Suprapubic skin (tissue), 4 donors: Measurements from ENCODE around the gene SHISA8. TPM values are rescaled to one million over a fixed set of nuclear protein-coding genes. Genes with fewer than 3 reads are reported as not detected.
A peak's percentile ranks its signal among the peaks of the same experiment; 100 is the strongest.

Experiments used
- DNase-seq, 2 donors: peaks; one replicate each; pipeline ENCODE4 v3.0.0-alpha.2; 2019; ENCODE audit warnings: low spot score in 2 of 2
- H3K27ac ChIP-seq: fragments of 200-600 bp; sonication (generic); one replicate; pipeline ENCODE4 v1.5.1; 2019
- H3K27me3 ChIP-seq: fragments of 200-600 bp; sonication (generic); one replicate; pipeline ENCODE4 v1.5.1; 2019
- H3K36me3 ChIP-seq: fragments of 200-600 bp; sonication (generic); one replicate; pipeline ENCODE4 v1.5.1; 2019
- H3K4me1 ChIP-seq: fragments of 200-600 bp; sonication (generic); one replicate; pipeline ENCODE4 v1.5.1; 2019
- H3K4me3 ChIP-seq: fragments of 200-600 bp; sonication (generic); one replicate; pipeline ENCODE4 v1.5.1; 2019; ENCODE audit warnings: mild to moderate bottlenecking
- H3K9me3 ChIP-seq: fragments of 200-600 bp; sonication (generic); one replicate; pipeline ENCODE4 v1.5.1; 2019
- EP300 ChIP-seq: sonication (generic); formaldehyde crosslinking; IDR thresholded peaks from one replicate; pipeline ENCODE4 v1.6.1; 2017; ENCODE audit warnings: antibody characterized with exemption
- POLR2A ChIP-seq, 2 donors: fragments of 450-650 bp; IDR thresholded peaks; one replicate each; pipeline ENCODE4 v1.6.1; 2017; ENCODE audit warnings: antibody characterized with exemption in 2 of 2, mild to moderate bottlenecking in 2 of 2, moderate library complexity in 2 of 2
- POLR2AphosphoS5 ChIP-seq, 3 donors: sonication (generic); formaldehyde crosslinking; IDR thresholded peaks; one replicate each; pipeline ENCODE4 v1.6.1; 2017; ENCODE audit warnings: antibody characterized with exemption in 3 of 3
- WGBS: methylation state at CpG from one replicate; pipeline ENCODE4 v1.1.5; 2018; 5-methylcytosine and 5-hydroxymethylcytosine counted together
- total RNA-seq, 4 donors: library from RNA; depleted of rRNA; stranded (reverse); fragments of >200 nt; gene quantifications; one replicate each; pipeline ENCODE4 v1.1.0, GENCODE V29; 2016
- TF ChIP-seq, protein P1 (sequence below), 2 donors: fragments of 200-600 bp in 1 of 2; fragments of 450-650 bp in 1 of 2; sonication (generic) in 1 of 2; IDR thresholded peaks; one replicate each; pipeline ENCODE4 v1.5.1; 2016 to 2019; ENCODE audit warnings: antibody characterized with exemption in 2 of 2, mild to moderate bottlenecking in 1 of 2, moderate library complexity in 1 of 2

Gene SHISA8
- total RNA-seq, 4 donors from 2014 or later: not detected

DNA sequence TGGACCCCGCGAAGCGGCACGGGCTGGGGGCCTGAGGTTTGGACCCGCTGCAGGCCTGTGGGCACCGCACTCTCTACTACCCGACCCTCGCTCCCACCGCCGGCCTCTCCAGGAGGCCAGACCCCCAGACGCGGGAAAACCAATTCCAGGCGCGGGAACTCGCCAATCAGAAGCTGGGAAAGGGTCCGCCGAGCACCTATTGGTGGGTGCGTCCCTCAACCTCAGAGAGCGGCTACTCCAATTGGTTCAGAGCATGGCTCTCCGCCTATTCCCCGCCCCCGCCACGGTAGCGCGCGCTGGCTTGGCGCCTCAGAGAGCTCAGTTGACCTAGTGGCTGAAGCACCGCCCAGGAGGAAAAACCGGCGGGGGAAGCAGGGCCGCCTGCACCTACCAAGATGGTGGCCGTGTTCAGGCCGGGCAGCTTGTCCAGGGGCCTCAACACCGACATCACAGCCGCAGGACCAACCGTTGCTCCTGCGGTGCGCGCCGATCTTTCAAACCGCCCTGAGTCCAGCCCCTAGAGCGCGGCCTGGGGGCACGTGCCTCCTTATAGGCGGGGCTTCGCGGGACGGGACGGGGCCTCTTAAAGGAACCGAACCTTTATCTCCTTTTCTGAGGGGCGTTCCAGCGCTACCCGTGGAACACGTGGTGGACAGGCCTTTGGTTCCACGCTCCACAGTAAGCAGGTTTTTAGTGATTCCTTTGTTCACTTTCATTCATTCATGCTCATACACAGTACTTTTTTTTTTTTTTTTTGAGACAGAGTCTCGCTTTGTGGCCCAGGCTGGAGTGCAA is 32.0 kb upstream of the SHISA8 start, which contains the start of gene CENPM:
Gene CENPM (minus strand): TSS at position 524 of the 795 bp plus-strand sequence. CDS start 76 bp downstream, at position 448.
- TF ChIP-seq EP300 (no peak), POLR2A (IDR thresholded peaks at IDR 0.05) (no peak), POLR2AphosphoS5 (IDR thresholded peaks at IDR 0.05) (peak in 2 of 3 donors; percentile 12 to 37)
- TF ChIP-seq, protein P1, sequence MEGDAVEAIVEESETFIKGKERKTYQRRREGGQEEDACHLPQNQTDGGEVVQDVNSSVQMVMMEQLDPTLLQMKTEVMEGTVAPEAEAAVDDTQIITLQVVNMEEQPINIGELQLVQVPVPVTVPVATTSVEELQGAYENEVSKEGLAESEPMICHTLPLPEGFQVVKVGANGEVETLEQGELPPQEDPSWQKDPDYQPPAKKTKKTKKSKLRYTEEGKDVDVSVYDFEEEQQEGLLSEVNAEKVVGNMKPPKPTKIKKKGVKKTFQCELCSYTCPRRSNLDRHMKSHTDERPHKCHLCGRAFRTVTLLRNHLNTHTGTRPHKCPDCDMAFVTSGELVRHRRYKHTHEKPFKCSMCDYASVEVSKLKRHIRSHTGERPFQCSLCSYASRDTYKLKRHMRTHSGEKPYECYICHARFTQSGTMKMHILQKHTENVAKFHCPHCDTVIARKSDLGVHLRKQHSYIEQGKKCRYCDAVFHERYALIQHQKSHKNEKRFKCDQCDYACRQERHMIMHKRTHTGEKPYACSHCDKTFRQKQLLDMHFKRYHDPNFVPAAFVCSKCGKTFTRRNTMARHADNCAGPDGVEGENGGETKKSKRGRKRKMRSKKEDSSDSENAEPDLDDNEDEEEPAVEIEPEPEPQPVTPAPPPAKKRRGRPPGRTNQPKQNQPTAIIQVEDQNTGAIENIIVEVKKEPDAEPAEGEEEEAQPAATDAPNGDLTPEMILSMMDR (IDR thresholded peaks at IDR 0.05): no peak
- Histone ChIP-seq H3K4me3 (peak within 1 kb of the TSS; percentile 76), H3K27ac (no peak within 1 kb of the TSS), H3K9me3 (no peaks in the 10 kb centered on the region), H3K4me1 (peaks cover 11% of the 10 kb centered on the region), H3K27me3 (peaks cover 7% of the 10 kb centered on the region), H3K36me3 (no peaks in the 10 kb centered on the region)
- peak; percentile 94 to 96 for DNase-seq
- 2% methylated on average over 31 of the region's 56 CpGs for WGBS

DNA sequence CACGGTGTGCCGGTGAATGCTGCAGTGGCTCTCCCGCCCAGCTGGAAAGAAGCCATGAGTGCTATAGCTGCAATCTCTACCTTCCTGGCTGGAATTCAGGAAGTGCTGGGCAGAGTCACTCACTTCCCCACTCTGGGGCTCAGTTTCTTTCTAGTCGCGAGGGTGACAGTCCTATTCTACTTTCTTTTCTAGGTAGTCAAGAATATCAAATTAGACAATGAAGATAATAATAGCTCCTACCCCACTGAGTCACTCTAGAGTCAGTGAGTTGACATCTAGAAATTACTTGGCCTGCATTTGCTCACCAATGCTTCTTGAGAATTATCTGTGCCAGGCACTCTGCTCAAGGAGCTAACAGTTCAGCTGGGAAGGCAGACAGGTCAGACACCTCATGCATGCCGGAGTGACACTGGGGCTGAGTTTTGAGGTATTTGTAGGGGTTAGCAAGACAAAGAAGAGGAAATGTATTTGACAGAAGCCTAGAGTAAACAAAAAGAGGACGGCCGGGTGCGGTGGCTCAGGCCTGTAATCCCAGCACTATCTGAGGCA is 28.9 kb upstream of the SHISA8 start:
- Histone ChIP-seq H3K4me1 (peaks cover 28% of the 10 kb centered on the region), H3K9me3 (no peaks in the 10 kb centered on the region), H3K27ac (no peak overlapping the region), H3K27me3 (no peaks in the 10 kb centered on the region), H3K4me3 (no peak overlapping the region), H3K36me3 (no peaks in the 10 kb centered on the region)
- WGBS: 69% methylated on average over 9 of the region's 9 CpGs
- DNase-seq: no peak
- TF ChIP-seq, protein P1 (IDR thresholded peaks at IDR 0.05): no peak
- TF ChIP-seq EP300 (no peak), POLR2AphosphoS5 (IDR thresholded peaks at IDR 0.05) (no peak), POLR2A (IDR thresholded peaks at IDR 0.05) (no peak)

DNA sequence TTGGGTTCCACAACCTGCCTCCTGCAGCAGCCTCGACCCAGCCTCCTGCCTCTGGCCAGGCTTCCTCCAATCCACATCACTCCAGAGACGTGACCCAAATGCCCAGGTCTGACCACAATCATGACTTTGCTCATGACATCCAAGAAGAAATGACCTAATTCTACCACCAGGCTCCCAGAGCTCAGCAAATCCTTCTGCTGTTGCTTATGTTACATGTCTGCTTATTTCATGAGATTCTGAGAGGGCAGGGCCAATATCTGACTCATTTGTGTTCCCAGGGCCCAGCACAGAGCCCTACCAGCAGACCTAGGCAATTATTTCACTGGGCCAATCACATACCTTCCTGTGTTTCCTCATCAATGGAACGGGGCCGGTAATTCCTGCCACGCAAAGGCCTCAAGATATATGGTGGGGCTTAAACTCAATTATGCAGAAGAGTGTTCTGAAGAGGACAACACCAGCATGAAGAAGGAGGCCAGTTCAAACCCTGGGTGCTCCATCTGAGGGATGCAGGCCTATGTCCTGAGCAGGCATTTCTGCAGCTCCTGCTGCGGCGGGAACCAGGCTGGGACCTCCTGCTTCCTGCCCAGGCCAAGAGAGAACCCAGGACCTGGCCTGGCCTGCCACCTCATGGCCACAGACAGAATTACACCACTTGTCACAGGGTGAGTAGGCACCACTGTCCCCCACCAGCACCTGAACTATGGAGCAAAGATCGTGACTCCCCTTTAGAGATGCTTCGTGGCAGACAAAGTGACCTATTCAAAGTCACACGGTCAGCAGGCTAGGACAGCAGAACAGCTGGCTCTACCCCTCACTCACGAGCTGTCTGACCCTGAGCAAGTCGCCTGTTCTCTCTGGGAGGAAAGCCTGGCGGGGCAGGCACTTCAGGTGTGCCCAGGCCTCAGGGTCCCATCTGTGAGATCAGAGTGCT is 26.2 kb upstream of the SHISA8 start:
- no peak for TF ChIP-seq EP300
- TF ChIP-seq, protein P1 (IDR thresholded peaks at IDR 0.05): peak; percentile 86 to 98
- 42% methylated on average over 13 of the region's 13 CpGs for WGBS
- H3K4me1 ChIP-seq: peaks cover 24% of the 10 kb centered on the region
- H3K27me3 ChIP-seq: no peaks in the 10 kb centered on the region
- H3K4me3 ChIP-seq: no peak overlapping the region
- DNase-seq: peak; percentile 90 to 94
- no peaks in the 10 kb centered on the region for H3K36me3 ChIP-seq
- no peaks in the 10 kb centered on the region for H3K9me3 ChIP-seq
- peak overlapping the region; percentile 86 for H3K27ac ChIP-seq

DNA sequence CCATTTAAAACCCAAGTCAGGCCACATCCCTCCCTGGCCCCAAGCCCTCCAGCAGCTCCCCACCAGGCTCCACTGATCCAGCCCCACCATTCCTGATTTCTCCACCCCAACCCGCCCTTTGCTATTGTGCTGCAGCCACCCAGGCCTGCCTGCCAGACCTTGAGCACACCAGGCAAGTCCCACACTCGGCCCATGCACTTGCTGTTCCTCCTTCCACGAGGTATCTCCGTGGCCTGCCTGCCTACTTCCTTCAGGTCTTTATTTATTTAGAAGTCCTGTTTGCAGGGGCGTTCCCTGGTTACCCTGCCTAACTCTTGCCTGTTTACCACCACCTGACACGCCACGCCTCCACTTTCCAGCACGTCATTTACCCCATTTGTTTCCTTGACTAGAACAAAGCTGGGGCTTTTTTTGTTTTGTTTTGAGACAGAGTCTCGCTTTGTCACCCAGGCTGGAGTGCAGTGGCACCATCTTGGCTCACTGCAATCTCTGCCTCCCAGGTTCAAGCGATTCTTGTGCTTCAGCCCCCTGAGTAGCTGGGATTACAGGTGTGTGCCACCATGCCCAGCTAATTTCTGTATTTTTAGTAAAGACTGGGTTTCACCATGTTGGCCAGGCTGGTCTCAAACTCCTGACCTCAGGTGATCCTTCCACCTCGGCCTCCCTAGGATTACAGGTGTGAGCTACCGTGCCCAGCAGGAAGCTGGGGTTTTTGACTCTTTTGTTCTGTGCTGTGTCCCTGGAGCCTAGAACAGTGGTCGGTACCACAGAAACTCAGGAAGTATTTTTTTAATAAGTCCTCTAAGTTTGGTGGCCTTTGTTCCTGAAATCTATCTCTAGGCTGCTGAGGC is 25.3 kb upstream of the SHISA8 start:
- TF ChIP-seq EP300: no peak
- TF ChIP-seq POLR2A (IDR thresholded peaks at IDR 0.05): no peak
- TF ChIP-seq POLR2AphosphoS5 (IDR thresholded peaks at IDR 0.05): no peak
- TF ChIP-seq, protein P1 (IDR thresholded peaks at IDR 0.05): no peak
- 79% methylated on average over 13 of the region's 13 CpGs for WGBS
- no peak for DNase-seq
- peaks cover 17% of the 10 kb centered on the region for H3K4me1 ChIP-seq
- no peak overlapping the region for H3K4me3 ChIP-seq
- no peaks in the 10 kb centered on the region for H3K36me3 ChIP-seq
- H3K9me3 ChIP-seq: no peaks in the 10 kb centered on the region
- H3K27ac ChIP-seq: peak overlapping the region; percentile 86
- H3K27me3 ChIP-seq: no peaks in the 10 kb centered on the region
